WTC11 (cell line): Measurements from ENCODE around the gene LARP4. TPM values are rescaled to one million over a fixed set of nuclear protein-coding genes. Genes with fewer than 3 reads are reported as not detected.
"Not testable (repeated sequence)": the region's sequence is repeated elsewhere in the genome, so short reads cannot be mapped to it uniquely, and the experiment has no call there.

Experiments
- ATAC-seq: fragments of 200-7000 bp; cut with Tn5 transposase; 2 replicates; pipeline ENCODE4 v1.10.0; 2021; ENCODE audit warnings: mild to moderate bottlenecking, moderate library complexity
- CTCF ChIA-PET: fragments of 300-600 bp; sonication (Branson Sonifier 250); formaldehyde crosslinking; loops from one replicate; lab custom pipeline; 2021; ENCODE audit warnings: antibody characterized with exemption; lab: Charles Lee
- POLR2A ChIA-PET: fragments of 350-600 bp; sonication (Branson Sonifier 250); formaldehyde crosslinking; loops from one replicate; lab custom pipeline; 2021; ENCODE audit warnings: antibody characterized with exemption; lab: Charles Lee
- DNase-seq: peaks from one replicate; pipeline ENCODE4 v3.0.0; 2021; ENCODE audit warnings: low spot score
- H3K27ac Mint-ChIP-seq: 2 replicates; pipeline ENCODE4 v1.8.0; 2021; ENCODE audit warnings: mixed read lengths
- H3K27me3 Mint-ChIP-seq: 2 replicates; pipeline ENCODE4 v1.8.0; 2021; ENCODE audit warnings: low read depth, mild to moderate bottlenecking, moderate library complexity, mixed read lengths
- H3K36me3 Mint-ChIP-seq: 2 replicates; pipeline ENCODE4 v1.8.0; 2021; ENCODE audit warnings: mixed read lengths
- H3K4me1 Mint-ChIP-seq: 2 replicates; pipeline ENCODE4 v1.8.0; 2022; ENCODE audit warnings: mixed read lengths
- H3K4me3 Mint-ChIP-seq: 2 replicates; pipeline ENCODE4 v1.8.0; 2021; ENCODE audit warnings: mild to moderate bottlenecking, moderate library complexity, mixed read lengths
- H3K9me3 Mint-ChIP-seq: 2 replicates; pipeline ENCODE4 v1.8.0; 2021; ENCODE audit warnings: mixed read lengths
- HMGA2 ChIP-seq: fragments of 250-450 bp; sonication (Bioruptor Pico); IDR thresholded peaks from 2 replicates; pipeline ENCODE4 v1.4.0; 2021; ENCODE audit warnings: mild to moderate bottlenecking, moderate library complexity
- JUN ChIP-seq: sonication (generic); formaldehyde crosslinking; IDR thresholded peaks from 2 replicates; pipeline ENCODE4 v1.8.0; 2023; ENCODE audit warnings: mild to moderate bottlenecking, missing genetic modification reagents
- KAT7 ChIP-seq: sonication (generic); formaldehyde crosslinking; IDR thresholded peaks from 2 replicates; pipeline ENCODE4 v1.8.1; 2023; ENCODE audit warnings: missing genetic modification reagents, mild to moderate bottlenecking, borderline replicate concordance
- NFATC4 ChIP-seq: fragments of 250-450 bp; sonication (Bioruptor Pico); IDR thresholded peaks from 2 replicates; pipeline ENCODE4 v1.9.0; 2021; ENCODE audit warnings: mild to moderate bottlenecking
- ZNF416 ChIP-seq: fragments of 250-450 bp; sonication (Bioruptor Pico); IDR thresholded peaks from 2 replicates; pipeline ENCODE4 v1.9.0; 2021; ENCODE audit warnings: mild to moderate bottlenecking, inconsistent platforms
- total RNA-seq: library from RNA; stranded (reverse); gene quantifications from 3 replicates; pipeline ENCODE4 v1.2.3, GENCODE V29; 2021
- TF ChIP-seq, protein P1 (sequence below): fragments of 250-450 bp; sonication (Bioruptor Pico); IDR thresholded peaks from 2 replicates; pipeline ENCODE4 v1.9.0; 2021; ENCODE audit warnings: moderate library complexity, mild to moderate bottlenecking, inconsistent platforms, borderline replicate concordance
- TF ChIP-seq, protein P2 (sequence below): sonication (generic); formaldehyde crosslinking; IDR thresholded peaks from 2 replicates; pipeline ENCODE4 v1.8.1; 2023; ENCODE audit warnings: mild to moderate bottlenecking, missing genetic modification reagents, moderate library complexity
- TF ChIP-seq, protein P3 (sequence below): fragments of 250-450 bp; sonication (Bioruptor Pico); IDR thresholded peaks from 2 replicates; pipeline ENCODE4 v1.8.0; 2021; ENCODE audit warnings: mild to moderate bottlenecking
- TF ChIP-seq, protein P4 (sequence below): fragments of 250-450 bp; sonication (Bioruptor Pico); IDR thresholded peaks from 2 replicates; pipeline ENCODE4 v2.1.2; 2022; ENCODE audit warnings: mild to moderate bottlenecking, moderate library complexity
- TF ChIP-seq, protein P5 (sequence below): sonication (generic); formaldehyde crosslinking; conservative IDR thresholded peaks from 2 replicates; pipeline ENCODE4 v1.8.1; 2023; ENCODE audit warnings: mild to moderate bottlenecking, low read depth, missing genetic modification reagents, moderate library complexity
- TF ChIP-seq, protein P6 (sequence below): sonication (generic); formaldehyde crosslinking; IDR thresholded peaks from 2 replicates; pipeline ENCODE4 v1.8.1; 2022; ENCODE audit warnings: mild to moderate bottlenecking, moderate library complexity, missing genetic modification reagents

Gene LARP4
- total RNA-seq, 1 experiment from 2014 or later, result 73.9 TPM

DNA sequence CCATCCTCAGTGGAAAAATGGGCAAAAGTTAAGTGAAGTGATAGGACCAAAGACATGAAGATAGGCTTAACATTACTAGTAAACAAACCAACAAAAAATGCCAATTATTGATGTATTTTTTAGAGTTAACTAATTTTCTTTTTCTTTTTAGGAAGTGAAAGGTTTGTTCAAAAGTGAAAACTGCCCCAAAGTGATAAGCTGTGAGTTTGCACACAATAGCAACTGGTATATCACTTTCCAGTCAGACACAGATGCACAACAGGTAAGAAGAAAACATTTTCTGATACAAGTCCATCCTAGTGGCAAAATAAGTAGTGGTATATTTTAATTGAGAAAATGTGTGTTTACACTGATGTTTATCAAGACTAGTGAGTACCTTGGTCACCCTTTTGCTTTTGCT, 39.6 kb downstream of the LARP4 start (continued):
- TF ChIP-seq, protein P1, sequence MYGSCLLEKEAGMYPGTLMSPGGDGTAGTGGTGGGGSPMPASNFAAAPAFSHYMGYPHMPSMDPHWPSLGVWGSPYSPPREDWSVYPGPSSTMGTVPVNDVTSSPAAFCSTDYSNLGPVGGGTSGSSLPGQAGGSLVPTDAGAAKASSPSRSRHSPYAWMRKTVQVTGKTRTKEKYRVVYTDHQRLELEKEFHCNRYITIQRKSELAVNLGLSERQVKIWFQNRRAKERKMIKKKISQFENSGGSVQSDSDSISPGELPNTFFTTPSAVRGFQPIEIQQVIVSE (CRISPR knock-in tag), result no peak
- TF ChIP-seq ZNF416 (CRISPR knock-in tag) (no peak), NFATC4 (CRISPR knock-in tag) (no peak)
- TF ChIP-seq, protein P2, sequence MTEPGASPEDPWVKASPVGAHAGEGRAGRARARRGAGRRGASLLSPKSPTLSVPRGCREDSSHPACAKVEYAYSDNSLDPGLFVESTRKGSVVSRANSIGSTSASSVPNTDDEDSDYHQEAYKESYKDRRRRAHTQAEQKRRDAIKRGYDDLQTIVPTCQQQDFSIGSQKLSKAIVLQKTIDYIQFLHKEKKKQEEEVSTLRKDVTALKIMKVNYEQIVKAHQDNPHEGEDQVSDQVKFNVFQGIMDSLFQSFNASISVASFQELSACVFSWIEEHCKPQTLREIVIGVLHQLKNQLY (CRISPR knock-in tag), result no peak

DNA sequence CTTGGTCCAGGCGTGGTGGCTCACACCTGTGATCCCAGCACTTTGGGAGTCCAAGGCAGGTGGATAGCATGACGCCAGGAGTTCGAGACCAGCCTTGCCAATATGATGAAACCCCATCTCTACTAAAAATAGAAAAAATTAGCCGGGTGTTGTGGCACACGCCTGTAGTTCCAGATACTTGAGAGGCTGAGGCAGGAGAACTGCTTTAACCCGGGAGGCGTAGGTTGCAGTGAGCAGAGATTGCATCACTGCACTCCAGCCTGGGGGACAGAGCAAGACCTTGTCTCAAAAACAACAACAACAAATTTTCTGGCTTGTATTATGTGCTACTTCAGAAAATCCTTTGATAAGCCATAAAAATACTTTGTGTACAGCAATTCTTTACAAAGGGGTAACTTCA, 41.1 kb downstream of the LARP4 start:
- Mint-ChIP-seq H3K27ac (no peak overlapping the region), H3K36me3 (peaks cover 84% of the 10 kb centered on the region), H3K27me3 (no peaks in the 10 kb centered on the region), H3K4me1 (no peaks in the 10 kb centered on the region), H3K4me3 (no peak overlapping the region), H3K9me3 (no peaks in the 10 kb centered on the region)
- CTCF ChIA-PET, result no interaction called here
- TF ChIP-seq ZNF416 (CRISPR knock-in tag), result no peak
- TF ChIP-seq, protein P3, sequence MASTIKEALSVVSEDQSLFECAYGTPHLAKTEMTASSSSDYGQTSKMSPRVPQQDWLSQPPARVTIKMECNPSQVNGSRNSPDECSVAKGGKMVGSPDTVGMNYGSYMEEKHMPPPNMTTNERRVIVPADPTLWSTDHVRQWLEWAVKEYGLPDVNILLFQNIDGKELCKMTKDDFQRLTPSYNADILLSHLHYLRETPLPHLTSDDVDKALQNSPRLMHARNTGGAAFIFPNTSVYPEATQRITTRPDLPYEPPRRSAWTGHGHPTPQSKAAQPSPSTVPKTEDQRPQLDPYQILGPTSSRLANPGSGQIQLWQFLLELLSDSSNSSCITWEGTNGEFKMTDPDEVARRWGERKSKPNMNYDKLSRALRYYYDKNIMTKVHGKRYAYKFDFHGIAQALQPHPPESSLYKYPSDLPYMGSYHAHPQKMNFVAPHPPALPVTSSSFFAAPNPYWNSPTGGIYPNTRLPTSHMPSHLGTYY, result no peak
- no peak for TF ChIP-seq HMGA2 (CRISPR knock-in tag)
- TF ChIP-seq, protein P4, sequence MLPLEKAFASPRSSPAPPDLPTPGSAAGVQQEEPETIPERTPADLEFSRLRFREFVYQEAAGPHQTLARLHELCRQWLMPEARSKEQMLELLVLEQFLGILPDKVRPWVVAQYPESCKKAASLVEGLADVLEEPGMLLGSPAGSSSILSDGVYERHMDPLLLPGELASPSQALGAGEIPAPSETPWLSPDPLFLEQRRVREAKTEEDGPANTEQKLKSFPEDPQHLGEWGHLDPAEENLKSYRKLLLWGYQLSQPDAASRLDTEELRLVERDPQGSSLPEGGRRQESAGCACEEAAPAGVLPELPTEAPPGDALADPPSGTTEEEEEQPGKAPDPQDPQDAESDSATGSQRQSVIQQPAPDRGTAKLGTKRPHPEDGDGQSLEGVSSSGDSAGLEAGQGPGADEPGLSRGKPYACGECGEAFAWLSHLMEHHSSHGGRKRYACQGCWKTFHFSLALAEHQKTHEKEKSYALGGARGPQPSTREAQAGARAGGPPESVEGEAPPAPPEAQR (CRISPR knock-in tag), result no peak
- TF ChIP-seq JUN (CRISPR knock-in tag), result no peak
- TF ChIP-seq KAT7 (CRISPR knock-in tag), result no peak
- TF ChIP-seq, protein P5, sequence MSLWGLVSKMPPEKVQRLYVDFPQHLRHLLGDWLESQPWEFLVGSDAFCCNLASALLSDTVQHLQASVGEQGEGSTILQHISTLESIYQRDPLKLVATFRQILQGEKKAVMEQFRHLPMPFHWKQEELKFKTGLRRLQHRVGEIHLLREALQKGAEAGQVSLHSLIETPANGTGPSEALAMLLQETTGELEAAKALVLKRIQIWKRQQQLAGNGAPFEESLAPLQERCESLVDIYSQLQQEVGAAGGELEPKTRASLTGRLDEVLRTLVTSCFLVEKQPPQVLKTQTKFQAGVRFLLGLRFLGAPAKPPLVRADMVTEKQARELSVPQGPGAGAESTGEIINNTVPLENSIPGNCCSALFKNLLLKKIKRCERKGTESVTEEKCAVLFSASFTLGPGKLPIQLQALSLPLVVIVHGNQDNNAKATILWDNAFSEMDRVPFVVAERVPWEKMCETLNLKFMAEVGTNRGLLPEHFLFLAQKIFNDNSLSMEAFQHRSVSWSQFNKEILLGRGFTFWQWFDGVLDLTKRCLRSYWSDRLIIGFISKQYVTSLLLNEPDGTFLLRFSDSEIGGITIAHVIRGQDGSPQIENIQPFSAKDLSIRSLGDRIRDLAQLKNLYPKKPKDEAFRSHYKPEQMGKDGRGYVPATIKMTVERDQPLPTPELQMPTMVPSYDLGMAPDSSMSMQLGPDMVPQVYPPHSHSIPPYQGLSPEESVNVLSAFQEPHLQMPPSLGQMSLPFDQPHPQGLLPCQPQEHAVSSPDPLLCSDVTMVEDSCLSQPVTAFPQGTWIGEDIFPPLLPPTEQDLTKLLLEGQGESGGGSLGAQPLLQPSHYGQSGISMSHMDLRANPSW (CRISPR knock-in tag), result no peak
- POLR2A ChIA-PET, result no interaction called here
- ATAC-seq (no peak), DNase-seq (no peak)

DNA sequence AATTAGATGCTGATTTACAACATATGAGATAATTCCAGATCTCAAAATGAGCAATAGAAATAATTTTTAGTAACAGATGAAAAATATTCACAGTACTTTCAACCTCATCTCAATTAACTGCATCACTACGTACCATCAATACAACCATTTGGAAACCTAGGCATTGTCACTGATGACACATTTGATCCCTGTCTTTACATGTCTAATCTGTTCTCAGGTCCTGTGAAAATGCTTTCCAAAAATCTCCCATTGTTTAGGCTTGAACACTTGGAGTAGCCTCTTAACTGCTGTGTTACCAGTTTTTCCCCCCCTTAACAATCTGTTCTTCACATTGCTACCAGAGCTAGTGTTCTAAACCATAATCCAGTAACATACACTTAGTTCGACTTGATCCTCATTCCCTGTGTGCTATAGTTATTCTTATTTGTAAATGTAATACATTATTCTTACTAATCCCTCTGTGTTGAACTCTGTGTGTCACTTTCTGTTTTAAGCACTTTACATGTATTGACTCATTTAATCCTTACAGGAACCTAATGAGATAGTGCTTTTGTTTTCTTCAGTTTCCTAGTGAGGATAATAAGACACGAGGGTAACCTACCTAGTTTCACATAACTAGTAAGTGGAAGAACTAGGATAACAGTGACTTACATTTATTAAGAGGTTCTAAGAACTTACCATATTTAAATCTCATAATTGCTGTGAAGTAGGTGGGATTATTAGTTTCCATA, 41.7 kb downstream of the LARP4 start:
- ATAC-seq (no peak), DNase-seq (no peak)
- no peak overlapping the region for H3K4me3 Mint-ChIP-seq
- POLR2A ChIA-PET, result no interaction called here
- H3K27me3 Mint-ChIP-seq, result no peaks in the 10 kb centered on the region
- no peaks in the 10 kb centered on the region for H3K4me1 Mint-ChIP-seq
- peaks cover 82% of the 10 kb centered on the region for H3K36me3 Mint-ChIP-seq
- TF ChIP-seq HMGA2 (CRISPR knock-in tag), result no peak
- TF ChIP-seq, protein P6, sequence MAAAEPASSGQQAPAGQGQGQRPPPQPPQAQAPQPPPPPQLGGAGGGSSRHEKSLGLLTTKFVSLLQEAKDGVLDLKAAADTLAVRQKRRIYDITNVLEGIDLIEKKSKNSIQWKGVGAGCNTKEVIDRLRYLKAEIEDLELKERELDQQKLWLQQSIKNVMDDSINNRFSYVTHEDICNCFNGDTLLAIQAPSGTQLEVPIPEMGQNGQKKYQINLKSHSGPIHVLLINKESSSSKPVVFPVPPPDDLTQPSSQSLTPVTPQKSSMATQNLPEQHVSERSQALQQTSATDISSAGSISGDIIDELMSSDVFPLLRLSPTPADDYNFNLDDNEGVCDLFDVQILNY (CRISPR knock-in tag), result no peak
- no peak overlapping the region; the same call in 1 of the 2 replicates for H3K27ac Mint-ChIP-seq
- H3K9me3 Mint-ChIP-seq, result no peaks in the 10 kb centered on the region
- CTCF ChIA-PET, result no interaction called here

DNA sequence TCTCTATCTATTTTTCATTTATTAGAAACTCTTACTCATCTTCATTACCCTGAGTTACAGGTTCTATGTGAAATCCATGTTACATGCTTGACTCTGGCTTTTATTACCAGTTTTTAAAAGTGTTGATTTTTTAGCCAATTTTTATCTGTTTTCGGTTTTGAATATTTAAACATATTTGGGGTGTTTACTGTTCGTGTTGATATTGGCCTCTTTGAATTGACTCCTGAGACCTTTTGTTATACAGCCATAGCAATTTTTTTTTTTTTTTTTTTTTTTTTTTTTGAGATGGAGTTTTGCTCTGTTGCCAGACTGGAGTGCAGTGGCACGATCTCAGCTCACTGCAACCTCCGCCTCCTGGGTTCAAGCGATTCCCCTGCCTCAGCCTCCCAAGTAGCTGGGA, 49.0 kb downstream of the LARP4 start:
- H3K36me3 Mint-ChIP-seq, result peaks cover 40% of the 10 kb centered on the region
- H3K4me3 Mint-ChIP-seq, ATAC-seq, H3K4me1 Mint-ChIP-seq, CTCF ChIA-PET, H3K27ac Mint-ChIP-seq, H3K9me3 Mint-ChIP-seq, DNase-seq, POLR2A ChIA-PET, H3K27me3 Mint-ChIP-seq: not testable (repeated sequence)
